Endothelial cell of umbilical vein (primary cell): ENCODE data around the gene NELL2. TPM values are rescaled to one million over a fixed set of nuclear protein-coding genes. Genes with fewer than 3 reads are reported as not detected.

ENCODE experiments used
- BruUV-seq: library from RNA; stranded (reverse); fragments of 400-500 nt; replicated peaks from 2 replicates; lab custom pipeline; 2021; lab: Mats Ljungman, UMichigan
- CTCF ChIA-PET: fragments of 300-600, 350-600 bp; sonication (Branson Sonifier 250); formaldehyde crosslinking; loops from one replicate; lab custom pipeline; 2021; ENCODE audit warnings: antibody characterized with exemption, inconsistent platforms; lab: Charles Lee
- POLR2A ChIA-PET: fragments of 300-600, 350-600 bp; sonication (Branson Sonifier 250); formaldehyde crosslinking; loops from one replicate; lab custom pipeline; 2021; ENCODE audit warnings: antibody characterized with exemption, inconsistent platforms; lab: Charles Lee
- DNase-seq: peaks from one replicate; pipeline ENCODE4 v3.0.0-alpha.2; 2011; ENCODE audit warnings: low read depth, low spot score
- FAIRE-seq: peaks from 2 replicates; lab custom pipeline; 2011; peaks lifted over from hg19 to GRCh38; lab: Jason Lieb, UNC
- H2AFZ ChIP-seq: 2 replicates; pipeline ENCODE4 v1.6.0; 2012; ENCODE audit warnings: low read depth, low read length, control low read depth, inconsistent platforms
- H3K27ac ChIP-seq: 2 replicates; pipeline ENCODE4 v1.5.1; 2011; ENCODE audit warnings: low read depth, mild to moderate bottlenecking, control low read depth, low read length, moderate library complexity; ENCODE audit not compliant: insufficient read depth
- H3K27me3 ChIP-seq, 2 experiments: 2 replicates each; pipeline versions ENCODE4 v1.6.0 to v1.6.1; 2011; ENCODE audit warnings: low read length in 2 of 2, mixed read lengths in 1 of 2; ENCODE audit not compliant: control insufficient read depth in 2 of 2, insufficient read depth in 2 of 2
- H3K36me3 ChIP-seq, 2 experiments: 2 replicates in 1 of 2; 3 replicates in 1 of 2; pipeline ENCODE4 v1.5.1; 2011; ENCODE audit warnings: low read length in 2 of 2, mild to moderate bottlenecking in 1 of 2, moderate library complexity in 1 of 2; ENCODE audit not compliant: control insufficient read depth in 2 of 2, insufficient read depth in 2 of 2; ENCODE audit errors: extremely low read depth in 1 of 2
- H3K4me1 ChIP-seq: 3 replicates; pipeline ENCODE4 v1.5.1; 2011; ENCODE audit warnings: mild to moderate bottlenecking, low read length; ENCODE audit not compliant: control insufficient read depth, insufficient read depth; ENCODE audit errors: extremely low read depth
- H3K4me2 ChIP-seq: 2 replicates; pipeline ENCODE4 v1.6.1; 2011; ENCODE audit warnings: low read length, control low read depth, mixed read lengths; ENCODE audit not compliant: insufficient read depth
- H3K4me3 ChIP-seq, 3 experiments: fragments of 200-600 bp in 1 of 3; sonication (generic), shearing (Covaris generic) in 1 of 3; replicated peaks in 1 of 3; 2 replicates each; pipeline ENCODE4 v1.5.1; 2011 to 2016; ENCODE audit warnings: control low read depth in 3 of 3, low read length in 3 of 3, mild to moderate bottlenecking in 2 of 3, inconsistent platforms in 1 of 3, low read depth in 1 of 3, moderate library complexity in 1 of 3; ENCODE audit not compliant: insufficient read depth in 1 of 3
- H3K79me2 ChIP-seq: 2 replicates; pipeline ENCODE4 v1.6.0; 2012; ENCODE audit warnings: low read length, inconsistent platforms; ENCODE audit not compliant: control insufficient read depth, insufficient read depth
- H3K9ac ChIP-seq: replicated peaks from 2 replicates; pipeline ENCODE3; 2011; ENCODE audit warnings: low read length, control low read depth; ENCODE audit not compliant: insufficient read depth; ENCODE audit errors: extremely low read depth
- H3K9me1 ChIP-seq: replicated peaks from 3 replicates; pipeline ENCODE4 v1.6.0; 2011; ENCODE audit warnings: mild to moderate bottlenecking, low read length; ENCODE audit not compliant: control insufficient read depth, insufficient read depth; ENCODE audit errors: extremely low read depth
- H3K9me3 ChIP-seq: replicated peaks from 2 replicates; pipeline ENCODE4 v1.5.1; 2012; ENCODE audit warnings: low read length, inconsistent platforms; ENCODE audit not compliant: control insufficient read depth, insufficient read depth
- H4K20me1 ChIP-seq: replicated peaks from 2 replicates; pipeline ENCODE3; 2011; ENCODE audit warnings: mild to moderate bottlenecking, low read length; ENCODE audit not compliant: control insufficient read depth, insufficient read depth; ENCODE audit errors: extremely low read depth
- CTCF ChIP-seq, 2 donors: IDR thresholded peaks; 1 replicate in 1 of 2; 2 replicates in 1 of 2; pipeline ENCODE4 v1.5.1; 2011; ENCODE audit warnings: low read length in 2 of 2, mild to moderate bottlenecking in 2 of 2, moderate library complexity in 2 of 2, control low read depth in 1 of 2, inconsistent platforms in 1 of 2, low read depth in 1 of 2; ENCODE audit not compliant: insufficient read depth in 1 of 2; ENCODE audit errors: extremely low read depth in 1 of 2
- EZH2 ChIP-seq: IDR thresholded peaks from 2 replicates; pipeline ENCODE4 v1.6.1; 2012; ENCODE audit warnings: borderline replicate concordance, low read depth, mild to moderate bottlenecking, moderate library complexity, low read length, inconsistent platforms; ENCODE audit not compliant: severe bottlenecking
- FOS ChIP-seq: IDR thresholded peaks from 2 replicates; pipeline ENCODE4 v1.6.1; 2011; ENCODE audit warnings: mild to moderate bottlenecking, low read length, moderate library complexity, borderline replicate concordance; ENCODE audit not compliant: insufficient read depth
- GATA2 ChIP-seq: IDR thresholded peaks from 2 replicates; pipeline ENCODE4 v1.7.0; 2011; ENCODE audit warnings: low read depth, mild to moderate bottlenecking, moderate library complexity, mixed read lengths, low read length; ENCODE audit not compliant: insufficient read length, insufficient read depth
- JUN ChIP-seq: IDR thresholded peaks from 2 replicates; pipeline ENCODE4 v1.6.1; 2011; ENCODE audit warnings: borderline replicate concordance, low read depth; ENCODE audit not compliant: insufficient read length, insufficient read depth
- MYC ChIP-seq: IDR thresholded peaks from one replicate; pipeline ENCODE4 v1.6.1; 2011; ENCODE audit warnings: mild to moderate bottlenecking, low read depth, low read length
- POLR2A ChIP-seq: IDR thresholded peaks from 2 replicates; pipeline ENCODE4 v1.6.1; 2012; ENCODE audit warnings: low read depth, mild to moderate bottlenecking, control low read depth, low read length
- POLR2AphosphoS5 ChIP-seq: IDR thresholded peaks from 2 replicates; pipeline ENCODE4 v1.6.1; 2012; ENCODE audit warnings: low read depth, mild to moderate bottlenecking, control low read depth, low read length, moderate library complexity; ENCODE audit not compliant: insufficient read depth
- dilution Hi-C: fragments of 300-500 bp; cut with MboI; formaldehyde crosslinking; loops from one replicate; pipeline ENCODE4 v1.15.0; 2019; ENCODE audit warnings: low sequenced_read_pairs; ENCODE audit not compliant: extremely low pct_ligation_motif_present
- intact Hi-C: fragments of 100-400 bp; cut with micrococcal nuclease; formaldehyde crosslinking; loops from one replicate; pipeline ENCODE4 v1.10.0; 2022
- polyA plus RNA-seq, 4 experiments: library from polyadenylated mRNA; depleted of rRNA in 3 of 4; stranded (reverse) in 3 of 4; unstranded in 1 of 4; fragments of >200 nt; gene quantifications; 2 replicates each; pipeline versions ENCODE4 v1.2.1 to v1.2.3, GENCODE V29; 2011 to 2012; ENCODE audit warnings: missing spikeins in 1 of 4
- total RNA-seq: library from RNA; stranded (reverse); gene quantifications from 2 replicates; pipeline ENCODE4 v1.2.3, GENCODE V29; 2021
- TF ChIP-seq, protein P1 (sequence below): IDR thresholded peaks from 2 replicates; pipeline ENCODE4 v1.6.1; 2011; ENCODE audit not compliant: insufficient read depth, insufficient read length

NELL2 gene
- total and polyA plus RNA-seq, 2 donors (not counting 3 experiments of a cell fraction or from before 2014, with no cell fraction given) = 0.11 to 0.49 TPM

DNA sequence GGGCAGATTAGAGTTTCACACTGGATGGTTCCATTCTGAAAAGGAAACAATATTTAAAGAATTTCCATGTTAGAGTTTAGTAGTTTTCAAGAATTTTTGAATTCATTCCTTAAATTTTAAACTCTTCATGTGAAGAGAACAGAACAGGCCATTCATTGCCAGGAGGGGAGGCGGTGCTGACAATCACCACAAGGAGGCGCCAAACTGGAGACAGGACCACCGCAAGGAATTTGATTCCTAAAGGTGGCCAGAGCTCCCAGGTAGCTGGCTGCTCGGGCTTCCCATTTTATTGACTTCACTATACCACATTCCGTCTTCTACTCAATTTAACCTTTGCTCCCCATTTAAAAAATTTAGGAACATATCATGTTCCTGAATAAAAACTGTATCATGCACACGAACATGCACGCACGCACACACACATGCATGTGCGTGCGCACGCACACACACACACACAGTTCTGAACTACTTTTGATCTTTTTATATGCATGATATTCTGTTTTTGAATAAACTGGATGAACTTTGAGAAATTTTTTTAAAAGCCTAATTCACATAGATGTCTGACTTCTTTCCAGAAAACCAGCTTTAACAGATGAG, 101.2 kb downstream of the NELL2 start:
- Histone ChIP-seq H3K4me1 (no peaks in the 10 kb centered on the region), H3K27ac (no peak overlapping the region), H2AFZ (no peak overlapping the region), H4K20me1 (no peaks in the 10 kb centered on the region), H3K4me2 (no peak overlapping the region), H3K36me3 (no peaks in the 10 kb centered on the region), H3K9me1 (no peaks in the 10 kb centered on the region), H3K9me3 (no peaks in the 10 kb centered on the region), H3K4me3 (no peak overlapping the region), H3K27me3 (no peaks in the 10 kb centered on the region), H3K9ac (no peak overlapping the region), H3K79me2 (no peaks in the 10 kb centered on the region)
- POLR2A ChIA-PET = no interaction called here
- CTCF ChIA-PET = interaction anchor here (0.7 to 9.2 kb wide), 14 partner anchors 9 to 760 kb away, joined by 3 to 111 read pairs (median 4); partner anchors contain the start of gene NELL2
- no TSS peak for BruUV-seq
- FAIRE-seq = peak; percentile 4
- TF ChIP-seq CTCF (IDR thresholded peaks at IDR 0.05; ENCODE audit: extremely low read depth in 1 of 2, insufficient read depth in 1 of 2, low read depth in 1 of 2, low read length in 2 of 2) = peak; percentile 78 to 86
- TF ChIP-seq POLR2A = no peak
- dilution Hi-C loops = no loop called here
- intact Hi-C loops = loop anchor here (1.0 to 2.0 kb wide), 3 partner anchors 156 to 818 kb away; no protein-coding TSS in a partner anchor
- peak; percentile 41 for DNase-seq

DNA sequence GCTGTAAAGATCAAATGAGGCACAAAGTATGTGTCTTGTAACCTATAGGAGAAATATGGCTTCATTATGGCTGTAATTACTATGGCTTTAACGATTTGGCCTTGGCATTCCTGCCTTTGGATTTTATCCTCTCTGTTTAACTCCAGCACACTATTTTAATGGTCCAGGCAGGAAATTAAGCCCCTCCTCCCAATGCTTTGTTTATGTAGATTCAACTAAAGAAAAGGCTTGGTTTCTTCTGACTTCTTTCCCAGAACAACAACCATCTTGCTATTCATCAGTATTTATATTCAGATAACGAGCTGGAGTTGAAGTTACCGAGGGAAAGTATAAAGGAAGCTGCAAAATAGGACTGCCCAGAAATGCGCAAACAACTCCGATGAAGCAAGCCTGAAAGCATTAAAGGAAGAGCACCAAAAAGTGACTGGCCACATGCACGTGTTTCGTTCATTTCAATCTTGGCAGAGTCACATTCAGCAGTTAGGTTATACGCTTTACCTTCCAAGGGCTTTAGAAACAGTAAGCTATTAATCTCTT, 104.6 kb downstream of the NELL2 start:
- Histone ChIP-seq H3K9ac (no peak overlapping the region), H3K79me2 (no peaks in the 10 kb centered on the region), H3K9me1 (no peaks in the 10 kb centered on the region), H3K27ac (no peak overlapping the region), H4K20me1 (no peaks in the 10 kb centered on the region), H3K27me3 (no peaks in the 10 kb centered on the region), H3K36me3 (no peaks in the 10 kb centered on the region), H3K4me3 (no peak overlapping the region), H3K4me1 (no peaks in the 10 kb centered on the region), H2AFZ (peak overlapping the region; percentile 33), H3K4me2 (no peak overlapping the region), H3K9me3 (no peaks in the 10 kb centered on the region)
- ChIA-PET POLR2A (no interaction called here), CTCF (interaction anchor here (1.1 to 9.2 kb wide), 4 partner anchors 10 to 177 kb away, joined by 3 to 111 read pairs (median 4); no protein-coding TSS in a partner anchor)
- no TSS peak for BruUV-seq
- dilution Hi-C loops (no loop called here), intact Hi-C loops (no loop called here)
- DNase-seq (no peak), FAIRE-seq (no peak)
- TF ChIP-seq JUN = no peak
- no peak for TF ChIP-seq MYC
- TF ChIP-seq GATA2 = no peak
- no peak for TF ChIP-seq EZH2
- TF ChIP-seq CTCF (IDR thresholded peaks at IDR 0.05; ENCODE audit: extremely low read depth in 1 of 2, insufficient read depth in 1 of 2, low read depth in 1 of 2, low read length in 2 of 2) = no peak
- TF ChIP-seq FOS = no peak
- no peak for TF ChIP-seq POLR2AphosphoS5
- no peak for TF ChIP-seq POLR2A
- TF ChIP-seq, protein P1, sequence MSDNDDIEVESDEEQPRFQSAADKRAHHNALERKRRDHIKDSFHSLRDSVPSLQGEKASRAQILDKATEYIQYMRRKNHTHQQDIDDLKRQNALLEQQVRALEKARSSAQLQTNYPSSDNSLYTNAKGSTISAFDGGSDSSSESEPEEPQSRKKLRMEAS = no peak
